Mammary epithelial cell (primary cell): Measurements from ENCODE around the gene KCNE2.
A peak's percentile ranks its signal among the peaks of the same experiment; 100 is the strongest.

Experiments
- EZH2 ChIP-seq: IDR thresholded peaks from 2 replicates; pipeline ENCODE4 v1.6.1; 2012; ENCODE audit warnings: low read length, inconsistent platforms, borderline replicate concordance
- TF ChIP-seq, protein P1 (sequence below), 2 donors: IDR thresholded peaks in 1 of 2; conservative IDR thresholded peaks in 1 of 2; 2 replicates each; pipeline ENCODE4 v1.5.1; 2011 to 2012; ENCODE audit warnings: inconsistent platforms in 2 of 2, low read length in 2 of 2, mild to moderate bottlenecking in 2 of 2, control low read depth in 1 of 2, low read depth in 1 of 2; ENCODE audit not compliant: insufficient read depth in 1 of 2; ENCODE audit errors: extremely low read depth in 1 of 2

- TF ChIP-seq, protein P1, sequence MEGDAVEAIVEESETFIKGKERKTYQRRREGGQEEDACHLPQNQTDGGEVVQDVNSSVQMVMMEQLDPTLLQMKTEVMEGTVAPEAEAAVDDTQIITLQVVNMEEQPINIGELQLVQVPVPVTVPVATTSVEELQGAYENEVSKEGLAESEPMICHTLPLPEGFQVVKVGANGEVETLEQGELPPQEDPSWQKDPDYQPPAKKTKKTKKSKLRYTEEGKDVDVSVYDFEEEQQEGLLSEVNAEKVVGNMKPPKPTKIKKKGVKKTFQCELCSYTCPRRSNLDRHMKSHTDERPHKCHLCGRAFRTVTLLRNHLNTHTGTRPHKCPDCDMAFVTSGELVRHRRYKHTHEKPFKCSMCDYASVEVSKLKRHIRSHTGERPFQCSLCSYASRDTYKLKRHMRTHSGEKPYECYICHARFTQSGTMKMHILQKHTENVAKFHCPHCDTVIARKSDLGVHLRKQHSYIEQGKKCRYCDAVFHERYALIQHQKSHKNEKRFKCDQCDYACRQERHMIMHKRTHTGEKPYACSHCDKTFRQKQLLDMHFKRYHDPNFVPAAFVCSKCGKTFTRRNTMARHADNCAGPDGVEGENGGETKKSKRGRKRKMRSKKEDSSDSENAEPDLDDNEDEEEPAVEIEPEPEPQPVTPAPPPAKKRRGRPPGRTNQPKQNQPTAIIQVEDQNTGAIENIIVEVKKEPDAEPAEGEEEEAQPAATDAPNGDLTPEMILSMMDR (conservative IDR thresholded peaks at IDR 0.05 in 1 of 2, IDR thresholded peaks at IDR 0.05 in 1 of 2; ENCODE audit: extremely low read depth in 1 of 2, insufficient read depth in 1 of 2, low read depth in 1 of 2, low read length in 2 of 2) = peak; percentile 38 to 55
- TF ChIP-seq EZH2 = no peak
These were observed 12.0 kb upstream of the KCNE2 start for GRCh38 chr21:34351786-34352241.
